Heart left ventricle (tissue), 13 donors: ENCODE data around the gene RNF26.

Source experiments
- CTCF ChIP-seq, 12 donors: fragments of 200-600 bp; sonication (generic) in 4 of 12; IDR thresholded peaks; one replicate each; pipeline versions ENCODE4 v1.5.0 to v1.8.0; 2018 to 2022; ENCODE audit warnings: antibody characterized with exemption in 12 of 12, mild to moderate bottlenecking in 5 of 12
- POLR2A ChIP-seq, 2 donors: fragments of 450-650 bp; IDR thresholded peaks; one replicate each; pipeline ENCODE4 v1.6.1; 2017; ENCODE audit warnings: antibody characterized with exemption in 2 of 2, mild to moderate bottlenecking in 2 of 2, moderate library complexity in 2 of 2
- donor health status: ischemic (EF 13 %, LVEDD 7.1; RV severe dilation, severe dysfunction).
- donor health status: DM: no; HTN: yes; CAD: no.
- donor health status: DM: no; HTN: no; CAD: no.
- donor health status: ischemic (EF 25% LVEDD 6.9; RV normal size, moderate dysfunction).
- donor health status: ischemic (EF 25% LVEDD 5.7; RV mildly dilated, moderate dysfunction).
- donor health status: ischemic (EF 35%, LVEDD 5.7; RV mildly dilated, moderate dysfunction).
- donor health status: nonischemic (EF 11% LVEDD 7.7; RV severe dilation, severe dysfunction).
- donor health status: DM: yes; HTN: yes; CAD: no.
- donor health status: PGD.
- donor health status: ischemic (EF 29% LVEDD 5.4; RV normal size, mild dysfunction).
- donor health status: nonischemic (EF 23%, LVEDD 6.1; RV moderate dilation, normal function).

GRCh38 chr11:119305556-119306372 is 28.6 kb upstream of the RNF26 start:
- TF ChIP-seq POLR2A (IDR thresholded peaks at IDR 0.05): no peak
- no peak for TF ChIP-seq CTCF (IDR thresholded peaks at IDR 0.05)
